ENCODE data around the gene GNGT1.

- TF ChIP-seq EZH2 (IDR thresholded peaks at IDR 0.05; ENCODE audit: insufficient read depth, poor library complexity, severe bottlenecking) (no peak), EZH2phosphoT487 (IDR thresholded peaks at IDR 0.05; ENCODE audit: insufficient read depth, low read depth) (no peak)
These were observed 23.1 kb upstream of the GNGT1 start for GRCh38 chr7:93883078-93883916.
